CD14-positive monocyte (primary cell): ENCODE measurements around the gene TMEM115. TPM values are rescaled to one million over a fixed set of nuclear protein-coding genes. Genes with fewer than 3 reads are reported as not detected.

ENCODE experiments used
- polyA plus RNA-seq, 3 donors: library from polyadenylated mRNA; depleted of rRNA in 1 of 3; unstranded in 2 of 3; stranded (reverse) in 1 of 3; fragments of 300-500 nt in 2 of 3; fragments of >200 nt in 1 of 3; fragmentation: Illumina TruSeq in 2 of 3; gene quantifications; 1 replicate in 2 of 3; 2 replicates in 1 of 3; pipeline ENCODE4 v1.2.3, GENCODE V29; 2012 to 2021

Gene TMEM115
- polyA plus RNA-seq, 3 donors = 14.5 to 36.2 (median 32.9) TPM

Other genes starting within 250 kb of the TMEM115 start
- under 1 TPM in 1 of 3 donors, not detected in 2; 0.01 TPM for gene SEMA3F, start 204.2 kb downstream of the TMEM115 start, polyA plus RNA-seq
- not detected for gene GNAT1, start 167.9 kb downstream of the TMEM115 start, polyA plus RNA-seq
- gene SLC38A3, start 154.2 kb downstream of the TMEM115 start, polyA plus RNA-seq = not detected
- 1,000 to 10,000 TPM in 2 of 3 donors, 100 to 1,000 TPM in 1; 914 to 1,492 (median 1,165) TPM for gene GNAI2, start 123.3 kb downstream of the TMEM115 start, polyA plus RNA-seq
- gene SEMA3B, start 90.4 kb downstream of the TMEM115 start, polyA plus RNA-seq = under 1 TPM in 1 of 3 donors, not detected in 2; 0.56 TPM
- gene LSMEM2, start 80.4 kb downstream of the TMEM115 start, polyA plus RNA-seq = not detected
- gene IFRD2, start 67.1 kb downstream of the TMEM115 start, polyA plus RNA-seq = 10 to 100 TPM; 17.1 to 35.1 (median 23.3) TPM
- gene HYAL3, start 60.1 kb downstream of the TMEM115 start, polyA plus RNA-seq = 1 to 10 TPM; 3.4 to 5.8 (median 4.9) TPM
- 10 to 100 TPM in 1 of 3 donors, 1 to 10 TPM in 2; 2.3 to 21.3 (median 4.6) TPM for gene NAA80, start 60.1 kb downstream of the TMEM115 start, polyA plus RNA-seq
- under 1 TPM in 1 of 3 donors, not detected in 2; 0.57 TPM for gene HYAL1, start 55.9 kb downstream of the TMEM115 start, polyA plus RNA-seq
- 10 to 100 TPM; 18.3 to 25.8 (median 18.9) TPM for gene HYAL2, start 36.8 kb downstream of the TMEM115 start, polyA plus RNA-seq
- gene TUSC2, start 31.3 kb downstream of the TMEM115 start, polyA plus RNA-seq = 10 to 100 TPM; 22.6 to 55.7 (median 47.0) TPM
- 100 to 1,000 TPM in 1 of 3 donors, 10 to 100 TPM in 2; 16.0 to 229 (median 24.0) TPM for gene RASSF1, start 18.7 kb downstream of the TMEM115 start, polyA plus RNA-seq
- 1 to 10 TPM in 1 of 3 donors, under 1 TPM in 2; 0.12 to 1.7 (median 0.19) TPM for gene ZMYND10, start 13.8 kb downstream of the TMEM115 start, polyA plus RNA-seq
- gene NPRL2, start 8.7 kb downstream of the TMEM115 start, polyA plus RNA-seq = 10 to 100 TPM; 20.9 to 37.9 (median 23.5) TPM
- 10 to 100 TPM; 78.9 to 94.0 (median 82.5) TPM for gene CYB561D2, start 8.7 kb downstream of the TMEM115 start, polyA plus RNA-seq
- under 1 TPM in 2 of 3 donors, not detected in 1; 0.09 to 0.16 TPM for gene CACNA2D2, start 144.1 kb upstream of the TMEM115 start, polyA plus RNA-seq
- gene C3orf18, start 208.2 kb upstream of the TMEM115 start, polyA plus RNA-seq = 1 to 10 TPM in 1 of 3 donors, under 1 TPM in 2; 0.18 to 1.5 (median 0.76) TPM
- gene HEMK1, start 210.0 kb upstream of the TMEM115 start, polyA plus RNA-seq = 10 to 100 TPM; 10.1 to 14.0 (median 12.1) TPM